ENCODE data around the gene AADACL4.

Gene AADACL4

GRCh38 chr1:12643785-12644184 is at the start of gene AADACL4:
AADACL4 (plus strand) TSS chr1:12644085; CDS start chr1:12644547, 462 bp downstream.
- intact Hi-C loops (cut with micrococcal nuclease), result no loop called here
- Mint-ChIP-seq H3K27me3 (peaks cover 6% of the 10 kb centered on the region), H3K4me3 (no peak within 1 kb of the TSS), H3K36me3 (ENCODE audit: low read depth) (peaks cover 3% of the 10 kb centered on the region), H3K27ac (no peak within 1 kb of the TSS), H3K9me3 (peaks cover 40% of the 10 kb centered on the region), H3K4me1 (ENCODE audit: low read depth) (peaks cover 4% of the 10 kb centered on the region)

- intact Hi-C loops (cut with micrococcal nuclease), result no loop called here
- Mint-ChIP-seq H3K36me3 (ENCODE audit: low read depth) (no peaks in the 10 kb centered on the region), H3K9me3 (no peaks in the 10 kb centered on the region), H3K4me3 (peak overlapping the region; percentile 66), H3K4me1 (ENCODE audit: low read depth) (peaks cover 39% of the 10 kb centered on the region), H3K27me3 (peaks cover 40% of the 10 kb centered on the region), H3K27ac (peak overlapping the region; percentile 0)
Measured at GRCh38 chr1:12594490-12594889, 49.4 kb upstream of the AADACL4 start.

DNA sequence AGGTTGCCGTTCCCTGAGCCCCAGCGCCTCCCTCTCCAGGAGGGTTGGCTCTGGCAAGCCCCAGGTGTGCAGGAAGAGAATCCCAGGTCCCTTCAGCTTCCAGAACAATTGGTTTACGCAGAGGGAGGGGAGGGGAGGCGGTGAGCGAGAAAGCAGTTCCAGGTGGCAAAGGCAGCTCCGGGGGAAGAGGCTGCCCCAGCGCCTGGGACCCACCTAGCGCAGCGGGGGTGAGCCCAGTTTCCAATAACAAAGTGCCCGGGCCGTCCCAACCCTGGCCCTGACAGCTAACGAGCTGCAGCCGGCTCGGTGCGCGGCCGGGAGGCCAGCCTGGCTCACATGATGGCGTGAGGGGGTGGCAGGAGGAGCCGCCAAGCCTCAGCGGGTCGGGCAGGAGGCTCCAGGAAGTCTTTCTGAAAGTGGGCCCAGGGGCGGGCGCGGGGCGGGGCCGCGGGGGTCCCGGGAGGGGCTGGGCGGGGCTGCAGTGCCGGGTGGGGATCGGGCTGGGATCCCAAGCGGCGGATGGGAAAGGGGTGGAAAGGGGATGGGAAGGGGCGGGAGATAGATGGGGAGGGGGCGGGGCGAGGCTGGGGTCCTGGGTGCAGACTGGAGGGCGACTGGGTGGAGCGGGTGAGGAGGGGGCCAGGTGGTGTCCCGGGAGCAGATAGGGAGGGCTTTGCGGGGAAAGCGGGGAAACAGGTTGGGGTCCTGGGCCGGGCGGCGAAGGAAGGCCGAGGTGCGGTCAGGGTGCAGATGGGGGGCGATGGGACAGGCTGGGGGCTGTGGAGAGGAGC is 48.7 kb upstream of the AADACL4 start:
- Mint-ChIP-seq H3K36me3 (ENCODE audit: low read depth) (no peaks in the 10 kb centered on the region), H3K4me3 (peak overlapping the region; percentile 66), H3K9me3 (no peaks in the 10 kb centered on the region), H3K27me3 (peaks cover 46% of the 10 kb centered on the region), H3K4me1 (ENCODE audit: low read depth) (peaks cover 39% of the 10 kb centered on the region), H3K27ac (peak overlapping the region; percentile 0)
- intact Hi-C loops (cut with micrococcal nuclease), result no loop called here

- peaks cover 51% of the 10 kb centered on the region for H3K27me3 Mint-ChIP-seq
- peaks cover 42% of the 10 kb centered on the region for H3K4me1 Mint-ChIP-seq (ENCODE audit: low read depth)
- intact Hi-C loops (cut with micrococcal nuclease), result no loop called here
- no peaks in the 10 kb centered on the region for H3K36me3 Mint-ChIP-seq (ENCODE audit: low read depth)
- no peak overlapping the region for H3K27ac Mint-ChIP-seq
- H3K9me3 Mint-ChIP-seq, result no peaks in the 10 kb centered on the region
- no peak overlapping the region for H3K4me3 Mint-ChIP-seq
Measured at GRCh38 chr1:12595757-12596006, 48.2 kb upstream of the AADACL4 start.

DNA sequence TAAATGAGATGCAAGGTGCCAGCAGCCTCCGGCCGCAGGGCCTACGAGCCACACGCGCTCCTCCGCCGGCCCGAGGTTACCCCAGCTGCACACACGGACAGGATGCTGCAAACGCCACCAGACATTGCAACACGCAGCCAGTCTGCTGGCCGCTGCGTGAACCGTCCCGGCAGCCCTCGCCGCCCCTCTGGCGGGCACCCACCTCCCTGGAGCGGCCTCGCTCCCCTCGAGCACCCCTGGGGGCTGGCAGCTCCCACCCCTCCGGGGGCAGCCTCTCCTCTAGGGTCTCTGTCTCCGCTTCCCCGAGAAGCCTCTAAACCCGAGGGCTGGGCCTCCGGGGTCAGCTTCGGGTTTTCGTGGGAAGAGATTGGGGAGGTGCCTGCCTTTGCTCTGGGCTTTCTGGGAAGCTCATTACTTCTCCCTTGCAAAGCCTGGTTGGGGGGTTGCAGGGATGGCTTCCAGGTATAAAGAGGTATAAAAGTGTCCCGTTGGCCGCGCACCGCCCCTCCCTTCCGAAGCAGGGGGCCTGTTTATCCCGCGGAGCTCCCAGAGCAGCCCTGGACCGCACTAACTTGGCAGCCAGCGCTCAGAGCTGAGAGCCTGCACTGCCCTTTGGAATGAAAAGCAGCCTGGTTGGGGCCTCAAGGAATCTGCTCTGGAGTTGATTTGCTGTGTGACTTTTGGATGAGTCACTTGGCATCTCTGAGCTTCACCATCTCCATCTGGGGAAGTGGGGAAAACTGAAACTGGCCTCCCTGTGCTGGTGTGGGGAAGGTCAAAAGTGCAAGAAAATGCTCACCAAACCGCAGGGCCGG is 47.7 kb upstream of the AADACL4 start:
- intact Hi-C loops (cut with micrococcal nuclease), result no loop called here
- H3K4me3 Mint-ChIP-seq, result no peak overlapping the region
- no peak overlapping the region for H3K27ac Mint-ChIP-seq
- no peaks in the 10 kb centered on the region for H3K36me3 Mint-ChIP-seq (ENCODE audit: low read depth)
- H3K9me3 Mint-ChIP-seq, result no peaks in the 10 kb centered on the region
- H3K4me1 Mint-ChIP-seq (ENCODE audit: low read depth), result peaks cover 48% of the 10 kb centered on the region
- peaks cover 56% of the 10 kb centered on the region for H3K27me3 Mint-ChIP-seq

DNA sequence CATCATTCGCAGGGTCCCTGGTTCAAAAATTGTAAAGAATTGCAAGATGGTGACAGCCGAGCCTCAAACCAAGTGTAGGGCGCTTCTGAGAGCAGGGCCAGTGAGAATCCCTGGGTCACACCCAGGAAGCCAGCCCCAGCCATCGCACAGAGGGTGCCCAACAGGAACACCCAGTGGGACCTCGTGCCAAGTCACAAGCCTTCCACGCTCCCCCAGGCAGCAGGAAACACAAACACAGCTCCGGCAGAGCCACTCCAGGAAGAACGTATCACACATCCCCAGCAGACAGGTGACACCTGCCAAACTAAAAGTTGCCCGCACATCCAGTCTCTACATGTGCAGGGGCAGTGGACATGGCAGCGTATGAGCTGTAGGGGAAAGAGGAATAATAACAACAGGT is 46.1 kb upstream of the AADACL4 start:
- Mint-ChIP-seq H3K27me3 (peaks cover 56% of the 10 kb centered on the region), H3K4me1 (ENCODE audit: low read depth) (peaks cover 64% of the 10 kb centered on the region), H3K27ac (no peak overlapping the region), H3K9me3 (no peaks in the 10 kb centered on the region), H3K4me3 (no peak overlapping the region), H3K36me3 (ENCODE audit: low read depth) (no peaks in the 10 kb centered on the region)
- intact Hi-C loops (cut with micrococcal nuclease), result no loop called here

GRCh38 chr1:12598974-12599373 is 44.9 kb upstream of the AADACL4 start:
- intact Hi-C loops (cut with micrococcal nuclease), result no loop called here
- Mint-ChIP-seq H3K4me3 (no peak overlapping the region), H3K27ac (no peak overlapping the region), H3K9me3 (no peaks in the 10 kb centered on the region), H3K36me3 (ENCODE audit: low read depth) (no peaks in the 10 kb centered on the region), H3K27me3 (peaks cover 55% of the 10 kb centered on the region), H3K4me1 (ENCODE audit: low read depth) (peaks cover 69% of the 10 kb centered on the region)

DNA sequence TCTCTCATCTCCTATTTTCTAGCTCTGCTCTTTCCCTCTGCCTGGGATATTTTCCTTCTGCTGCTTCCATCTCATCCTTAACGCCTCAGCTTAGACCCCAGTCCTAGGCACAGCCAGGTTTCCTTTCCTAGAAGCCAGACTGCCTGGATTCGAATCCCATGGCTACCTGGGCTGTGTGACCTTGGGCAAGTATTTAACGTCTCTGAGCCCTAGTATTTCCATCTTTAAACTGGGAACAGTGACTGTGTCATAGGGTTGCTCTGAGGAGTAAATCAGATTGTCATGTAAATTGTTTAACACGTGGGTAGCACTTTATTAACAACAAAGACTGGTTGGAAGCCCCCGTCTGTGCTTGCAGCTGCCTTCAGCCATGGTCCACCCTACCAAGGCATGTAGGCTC is 44.2 kb upstream of the AADACL4 start:
- Mint-ChIP-seq H3K27ac (no peak overlapping the region), H3K36me3 (ENCODE audit: low read depth) (no peaks in the 10 kb centered on the region), H3K27me3 (peaks cover 49% of the 10 kb centered on the region), H3K4me3 (no peak overlapping the region), H3K4me1 (ENCODE audit: low read depth) (peaks cover 69% of the 10 kb centered on the region), H3K9me3 (no peaks in the 10 kb centered on the region)
- intact Hi-C loops (cut with micrococcal nuclease), result no loop called here

DNA sequence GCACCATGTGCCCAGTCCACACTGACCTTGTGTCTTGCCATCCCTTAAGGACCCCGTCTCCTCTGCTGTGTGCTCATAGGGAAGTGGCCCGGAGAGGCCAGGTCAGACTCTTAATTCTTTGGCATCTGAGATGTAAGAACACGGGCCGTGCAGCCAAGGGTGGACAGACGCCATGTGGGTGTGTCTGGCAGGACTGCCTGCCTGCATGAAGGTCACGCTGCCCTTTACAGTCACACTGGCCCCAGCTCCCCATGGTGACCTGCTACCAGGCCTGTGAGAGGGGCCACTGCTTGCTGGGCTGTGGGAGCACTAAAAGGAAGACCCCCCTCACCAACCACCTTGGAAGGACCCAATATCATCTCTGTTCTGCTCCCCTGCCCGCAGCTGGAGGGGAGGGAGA is 43.5 kb upstream of the AADACL4 start:
- H3K36me3 Mint-ChIP-seq (ENCODE audit: low read depth), result no peaks in the 10 kb centered on the region

DNA sequence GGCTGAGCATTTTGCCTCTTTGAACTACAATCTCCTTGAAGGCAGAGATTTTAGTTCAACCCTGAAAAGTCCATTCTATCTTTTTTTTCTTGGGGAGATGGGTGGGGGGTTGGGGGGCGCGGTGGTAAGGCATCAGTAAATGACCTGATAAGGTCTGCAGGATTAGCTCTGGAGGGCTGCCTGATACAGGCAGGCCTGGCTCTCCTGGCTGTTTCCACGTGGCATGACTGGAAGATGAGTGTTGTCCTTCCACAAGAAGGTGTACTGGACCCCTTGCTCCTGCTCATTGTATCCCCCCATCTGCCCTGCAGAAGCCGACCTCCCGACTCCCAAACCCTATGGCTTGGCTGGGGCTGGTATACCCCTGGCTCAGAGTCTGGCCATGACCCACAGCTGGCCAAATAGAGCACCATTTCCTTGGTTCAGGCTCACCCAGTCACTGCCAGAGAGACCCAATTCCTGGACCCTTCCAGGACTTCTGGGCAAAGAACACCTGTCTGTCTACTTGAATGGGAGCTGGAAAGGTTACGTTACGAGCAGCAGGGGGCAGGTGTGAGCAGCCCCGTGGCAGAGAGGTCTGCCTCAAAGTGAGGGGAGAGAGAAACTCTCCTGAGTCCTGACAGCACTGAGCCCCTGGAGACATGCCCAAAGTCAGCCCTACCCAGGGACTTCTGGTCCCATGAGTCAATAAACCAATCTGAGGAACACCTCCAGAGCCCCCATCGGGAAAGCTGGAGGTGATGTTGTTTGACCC is 42.8 kb upstream of the AADACL4 start:
- no peaks in the 10 kb centered on the region for H3K36me3 Mint-ChIP-seq (ENCODE audit: low read depth)
- H3K4me1 Mint-ChIP-seq (ENCODE audit: low read depth), result peaks cover 64% of the 10 kb centered on the region
- no peaks in the 10 kb centered on the region for H3K9me3 Mint-ChIP-seq
- H3K27ac Mint-ChIP-seq, result peak overlapping the region; percentile 30
- H3K27me3 Mint-ChIP-seq, result peaks cover 39% of the 10 kb centered on the region
- H3K4me3 Mint-ChIP-seq, result no peak overlapping the region
- intact Hi-C loops (cut with micrococcal nuclease), result no loop called here

More for the DNA sequence above, 43.5 kb upstream of the AADACL4 start:
- peaks cover 64% of the 10 kb centered on the region for H3K4me1 Mint-ChIP-seq (ENCODE audit: low read depth)
- no peak overlapping the region for H3K27ac Mint-ChIP-seq
- no peak overlapping the region for H3K4me3 Mint-ChIP-seq
- no peaks in the 10 kb centered on the region for H3K9me3 Mint-ChIP-seq
- H3K27me3 Mint-ChIP-seq, result peaks cover 43% of the 10 kb centered on the region
- intact Hi-C loops (cut with micrococcal nuclease), result no loop called here

DNA sequence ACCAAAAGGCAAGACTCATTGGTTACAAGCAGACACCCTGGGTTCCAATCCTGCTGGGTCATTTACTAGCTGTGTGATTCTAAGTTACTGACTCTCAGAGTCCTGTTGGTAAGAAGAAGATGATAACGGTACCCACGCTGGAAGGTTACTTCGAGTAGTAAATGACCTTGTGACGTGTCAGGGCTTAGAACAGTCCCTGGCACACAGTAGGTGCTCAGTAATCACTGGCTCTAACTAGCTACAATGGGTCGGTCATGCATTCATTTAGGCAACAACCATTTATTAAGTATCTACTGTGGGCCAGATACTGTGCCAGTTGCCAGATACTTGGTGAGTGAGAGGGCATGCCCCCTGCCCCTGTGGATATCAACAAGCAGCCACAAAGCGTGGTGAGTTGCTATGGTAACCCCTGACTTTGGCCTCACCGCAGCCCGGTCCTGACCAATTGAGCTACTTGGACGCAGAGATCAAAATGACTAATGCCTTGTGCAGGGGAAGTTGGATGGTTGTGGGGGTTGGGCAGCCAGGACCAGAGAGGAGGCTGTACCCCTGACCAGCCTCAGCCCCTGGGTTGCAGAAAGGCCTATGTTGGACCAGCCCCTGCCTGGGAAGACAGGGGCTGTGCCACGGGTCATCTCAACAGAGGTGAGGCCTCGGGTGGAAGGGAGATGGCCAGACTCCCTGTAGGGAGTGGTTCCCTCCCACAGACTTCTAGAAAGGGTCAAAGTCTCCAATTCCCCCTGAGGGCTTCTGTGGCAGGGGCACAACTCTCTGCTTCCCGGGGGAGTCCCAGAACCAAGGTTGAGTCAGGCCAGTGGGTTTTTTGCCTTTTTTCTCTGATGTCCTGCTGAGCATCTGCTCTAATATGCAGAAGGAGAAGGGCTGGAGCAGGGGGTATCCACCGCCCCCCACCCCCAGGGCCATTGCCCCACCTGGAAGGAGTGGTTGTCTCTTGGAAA is 41.9 kb upstream of the AADACL4 start:
- Mint-ChIP-seq H3K4me3 (no peak overlapping the region), H3K27ac (peak overlapping the region; percentile 17), H3K27me3 (peaks cover 39% of the 10 kb centered on the region), H3K4me1 (ENCODE audit: low read depth) (peaks cover 58% of the 10 kb centered on the region), H3K36me3 (ENCODE audit: low read depth) (no peaks in the 10 kb centered on the region), H3K9me3 (peaks cover under 1% of the 10 kb centered on the region)
- intact Hi-C loops (cut with micrococcal nuclease), result loop anchor here (1.0 kb wide), 1 partner anchor 14 kb away; no protein-coding TSS in a partner anchor

DNA sequence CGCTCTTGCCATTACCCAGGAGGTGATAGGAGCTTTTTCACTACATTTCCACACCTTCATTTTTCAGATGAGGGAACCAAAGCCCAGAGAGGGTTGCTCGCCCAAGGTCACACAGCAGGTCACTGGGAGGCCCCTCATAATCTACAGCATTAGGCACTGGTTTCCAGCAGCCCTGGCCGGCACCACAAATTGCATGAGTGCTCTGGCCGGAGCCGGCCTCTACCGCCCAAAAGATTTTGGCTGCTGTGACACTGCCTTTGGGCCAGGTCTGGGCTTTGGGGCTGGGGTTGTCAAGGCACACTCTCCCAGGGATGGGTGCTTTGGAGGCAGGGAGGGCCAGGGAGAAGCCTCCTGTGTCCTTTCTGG is 41.2 kb upstream of the AADACL4 start:
- Mint-ChIP-seq H3K27me3 (peaks cover 34% of the 10 kb centered on the region), H3K27ac (peak overlapping the region; percentile 26), H3K4me1 (ENCODE audit: low read depth) (peaks cover 52% of the 10 kb centered on the region), H3K36me3 (ENCODE audit: low read depth) (no peaks in the 10 kb centered on the region), H3K9me3 (peaks cover 7% of the 10 kb centered on the region), H3K4me3 (no peak overlapping the region)
- intact Hi-C loops (cut with micrococcal nuclease), result loop anchor here (1.0 kb wide), 1 partner anchor 14 kb away; no protein-coding TSS in a partner anchor

- H3K27me3 Mint-ChIP-seq, result peaks cover 29% of the 10 kb centered on the region
- intact Hi-C loops (cut with micrococcal nuclease), result no loop called here
- H3K27ac Mint-ChIP-seq, result peak overlapping the region; percentile 26
- H3K9me3 Mint-ChIP-seq, result peaks cover 9% of the 10 kb centered on the region
- H3K4me1 Mint-ChIP-seq (ENCODE audit: low read depth), result peaks cover 46% of the 10 kb centered on the region
- H3K4me3 Mint-ChIP-seq, result no peak overlapping the region
- peaks cover 5% of the 10 kb centered on the region for H3K36me3 Mint-ChIP-seq (ENCODE audit: low read depth)
Measured at GRCh38 chr1:12603224-12603623, 40.7 kb upstream of the AADACL4 start.

All from dendritic cell treated with granulocyte-macrophage colony-stimulating factor and Interleukin-4, amounts not matched to agents 40 ng/mL and 50 ng/mL, for 4 days (primary cell).